HG03280 (cell line): ENCODE data around the gene MISFA.
"Not testable (repeated sequence)": the region's sequence is repeated elsewhere in the genome, so short reads cannot be mapped to it uniquely, and the experiment has no call there.

ENCODE experiments used
- ATAC-seq: cut with Tn5 transposase; IDR thresholded peaks from one replicate; pipeline ENCODE4 v1.9.1; 2021; ENCODE audit warnings: mild to moderate bottlenecking, moderate library complexity; ENCODE audit not compliant: unreplicated experiment

Gene MISFA

DNA sequence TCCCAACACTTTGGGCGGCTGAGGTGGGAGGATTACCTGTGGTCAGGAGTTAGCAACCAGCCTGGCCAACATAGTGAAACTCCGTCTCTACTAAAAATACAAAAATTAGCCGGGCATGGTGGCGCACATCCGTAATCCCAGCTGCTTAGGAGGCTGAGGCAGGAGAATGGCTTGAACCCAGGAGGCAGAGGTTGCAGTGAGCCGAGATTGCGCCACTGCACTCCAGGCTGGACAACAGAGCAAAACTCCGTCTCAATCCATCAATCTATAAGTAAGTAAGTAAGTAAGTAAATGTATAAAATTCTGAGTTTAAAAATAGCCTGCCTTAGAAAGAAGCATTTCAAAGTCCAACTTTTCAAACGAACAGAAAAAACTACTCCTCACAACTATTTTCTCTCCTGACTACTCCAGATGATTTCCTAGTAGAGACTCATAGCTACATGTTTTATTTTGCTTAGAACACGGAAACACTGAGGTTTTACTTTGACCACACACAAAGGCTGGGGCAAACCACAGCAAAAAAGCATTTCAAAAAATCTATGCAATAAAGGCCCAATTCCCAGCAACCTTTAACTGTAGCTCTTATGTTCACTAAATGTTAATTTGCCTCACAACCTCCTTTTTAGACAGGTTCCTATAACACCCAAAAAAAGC, 18.2 kb downstream of the MISFA start:
- ATAC-seq, result no peak

DNA sequence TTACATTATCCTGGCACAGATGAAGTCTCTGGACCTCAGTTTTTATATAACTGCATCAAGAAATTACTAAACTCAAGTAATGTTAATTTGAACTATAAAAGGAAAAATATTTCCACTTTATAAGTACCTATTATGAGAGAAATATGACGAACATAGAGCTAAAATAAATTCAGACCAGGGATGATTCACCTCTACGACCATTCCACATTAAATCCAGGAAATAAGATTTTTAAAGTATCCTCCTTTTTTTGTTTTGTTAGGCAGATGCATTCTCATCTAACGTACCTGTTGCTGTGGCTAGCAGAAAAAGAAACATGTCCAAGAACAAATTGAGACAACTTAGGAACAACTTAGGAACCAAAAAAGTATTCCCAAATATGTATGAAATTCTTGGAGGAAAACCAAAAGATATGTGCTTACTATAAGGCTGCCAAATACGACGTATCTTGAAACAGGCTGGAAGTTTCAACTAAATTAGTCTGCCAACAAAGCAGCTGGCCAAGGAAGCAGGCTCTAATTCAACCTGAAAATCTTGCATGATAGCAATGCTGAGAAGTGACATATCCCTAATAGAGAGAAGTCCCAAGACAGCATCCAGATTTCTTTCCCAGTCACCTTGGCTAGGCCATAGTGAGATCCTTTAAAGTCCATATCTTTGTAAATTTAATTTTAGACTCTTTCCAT, 18.9 kb downstream of the MISFA start:
- no peak for ATAC-seq

DNA sequence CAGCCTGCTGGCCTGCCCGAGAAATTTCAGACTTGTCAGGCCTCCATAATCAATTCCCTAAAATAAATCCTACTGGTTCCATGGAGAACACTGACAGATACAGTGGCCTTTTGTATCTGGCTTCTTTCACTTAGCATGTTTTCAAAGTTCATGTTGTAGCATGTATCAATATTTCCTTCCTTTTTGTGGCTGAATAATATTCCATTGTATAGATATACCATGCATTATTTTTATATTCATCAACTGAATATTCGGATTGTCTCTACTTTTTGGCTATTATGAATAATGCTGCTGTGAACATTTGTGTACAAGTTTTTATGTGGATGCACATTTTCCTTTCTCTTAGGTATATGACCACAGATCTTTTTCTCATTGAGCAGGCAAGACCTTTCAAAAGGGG, 24.1 kb downstream of the MISFA start:
- ATAC-seq, result no peak

DNA sequence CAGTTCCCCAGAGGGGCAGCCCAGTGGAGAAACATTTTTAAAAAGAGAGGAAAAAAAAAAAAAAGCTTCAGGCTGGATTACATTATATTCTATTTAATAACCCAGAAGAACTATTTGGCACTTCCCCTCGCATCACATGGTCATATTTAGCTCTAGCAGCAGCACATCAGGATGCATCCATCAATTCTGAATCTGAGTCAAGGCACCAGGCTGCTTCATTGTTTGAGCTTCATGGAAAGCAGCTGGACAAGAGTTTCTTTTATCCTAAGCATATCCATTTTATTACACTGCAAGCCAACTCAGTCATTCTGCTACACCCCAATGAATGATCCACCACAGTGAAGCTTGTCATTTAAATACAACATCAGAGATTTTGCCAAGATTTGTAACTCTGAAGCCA, 24.6 kb downstream of the MISFA start:
- no peak for ATAC-seq

DNA sequence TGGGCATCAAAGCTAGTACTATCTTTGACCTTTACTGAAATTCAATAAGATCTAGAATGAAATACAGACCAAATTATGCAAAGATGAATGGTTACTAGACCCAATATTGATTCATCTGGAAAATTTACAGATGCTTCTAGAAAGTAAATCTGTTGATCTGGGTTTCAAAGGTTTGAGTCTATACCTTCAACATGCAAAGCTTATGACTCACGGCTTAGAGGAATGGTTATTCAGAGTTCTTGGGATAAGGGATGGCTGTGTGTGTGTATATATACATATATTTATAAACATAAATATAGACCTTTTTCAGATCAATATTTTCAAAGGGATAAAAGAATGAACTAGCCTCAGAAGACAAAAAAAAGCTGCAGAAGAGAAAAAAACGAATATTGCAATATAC, 33.3 kb downstream of the MISFA start:
- ATAC-seq, result no peak

DNA sequence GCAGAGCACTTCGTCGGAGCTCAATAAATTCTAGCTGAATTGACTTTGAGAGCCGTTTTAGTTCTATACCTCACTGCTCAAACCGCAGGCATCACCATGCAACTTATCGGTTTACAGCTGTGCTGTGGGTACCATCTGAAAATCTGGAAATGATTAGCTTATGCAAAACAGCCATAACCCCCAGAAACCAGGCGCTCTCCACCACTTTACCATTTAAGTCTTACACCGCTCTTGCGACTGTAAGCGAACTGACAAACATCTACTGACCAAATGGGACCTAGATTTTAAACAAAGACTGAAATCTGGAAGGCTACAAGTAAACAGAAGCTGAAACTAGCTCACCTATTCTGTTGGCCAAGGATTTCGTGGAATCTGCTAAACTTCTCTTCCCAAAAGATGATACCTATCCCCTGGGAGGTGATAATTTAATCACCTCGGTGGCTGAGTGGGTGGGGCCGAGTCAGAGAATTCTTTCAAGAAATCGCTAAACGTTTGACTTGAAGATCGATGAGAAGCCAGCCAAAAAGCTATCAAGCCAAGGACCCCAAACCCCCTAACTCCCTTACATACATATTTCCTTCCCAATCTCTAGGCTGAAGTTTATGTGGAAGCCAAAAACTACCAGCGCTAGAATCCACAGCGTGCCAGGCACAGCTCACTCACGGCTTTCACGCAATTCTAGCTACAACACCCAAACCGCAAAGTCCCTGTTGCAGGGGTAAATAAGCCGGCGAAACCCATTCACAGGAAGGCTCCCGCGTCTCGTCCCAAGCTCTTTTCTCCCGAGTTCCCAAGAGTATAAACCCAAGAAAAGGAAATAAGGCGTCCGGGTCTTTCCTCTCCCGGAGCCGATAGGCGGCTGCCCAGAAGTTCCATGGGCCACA, 33.9 kb downstream of the MISFA start:
- ATAC-seq, result peak; percentile 55

DNA sequence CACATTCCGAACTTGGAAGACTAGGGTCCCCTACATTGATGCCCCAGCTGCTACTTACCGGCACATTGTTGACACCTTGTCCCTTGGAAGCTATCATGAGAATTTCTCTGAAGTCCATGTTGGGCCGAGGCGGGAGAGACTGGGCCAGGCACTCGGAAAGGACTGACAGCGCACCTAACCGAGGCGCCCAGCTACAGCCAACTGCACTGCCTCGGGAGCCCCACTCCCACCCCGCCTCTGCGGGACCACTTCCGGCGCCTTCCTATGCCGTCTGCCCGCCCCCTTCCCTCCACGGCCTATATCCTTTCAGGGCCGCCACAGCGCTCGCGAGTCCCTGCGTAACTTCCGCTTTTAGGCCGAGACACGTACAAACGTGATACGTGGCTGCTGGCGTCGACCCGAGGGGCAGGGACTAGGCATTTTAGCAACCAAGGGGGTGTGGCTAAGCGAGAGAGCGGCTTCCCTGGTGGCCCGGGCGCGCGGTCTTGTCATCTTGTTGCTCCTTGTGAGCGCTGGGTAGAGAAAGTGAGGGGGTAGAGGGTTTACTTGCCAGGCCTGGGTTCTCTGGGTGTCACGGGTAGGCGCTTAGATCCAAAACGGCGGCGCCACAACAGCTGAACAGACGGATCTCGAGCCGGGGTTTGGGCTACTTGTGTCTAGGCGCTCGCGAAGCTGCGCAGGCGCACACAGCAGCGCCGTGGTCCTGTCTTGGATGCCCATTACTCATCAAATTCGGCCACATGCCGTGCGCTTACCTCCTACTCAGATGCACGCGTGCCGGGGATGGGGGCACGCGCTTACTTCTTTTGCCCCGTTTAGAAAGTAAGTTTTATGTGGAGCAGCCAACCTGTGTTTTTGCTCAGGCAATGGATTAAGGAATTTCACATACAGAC, 34.8 kb downstream of the MISFA start, which contains the start of gene SPTY2D1:
SPTY2D1 (minus strand) TSS at position 203 of the 893 bp plus-strand sequence; CDS start at position 118, 85 bp downstream.
- ATAC-seq, result peak; percentile 96

DNA sequence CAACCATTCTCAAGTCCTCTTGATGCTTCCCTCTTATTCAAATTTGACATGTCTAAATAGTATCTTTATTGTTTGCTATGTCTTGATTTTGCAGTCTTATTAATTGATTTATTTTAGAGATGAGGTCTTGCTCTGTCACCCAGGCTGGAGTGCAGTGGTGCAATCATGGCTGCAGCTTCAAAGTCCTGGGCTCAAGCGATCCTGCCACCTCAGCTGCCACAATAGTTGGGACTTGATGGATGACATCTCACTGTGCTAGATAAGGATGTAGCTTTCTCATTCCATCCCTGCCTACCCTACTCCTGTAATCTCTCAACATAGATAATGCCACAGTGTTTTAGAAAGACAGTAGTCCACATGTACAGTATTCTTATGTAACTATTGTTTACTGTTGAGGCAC, 42.1 kb downstream of the MISFA start:
- no peak for ATAC-seq

DNA sequence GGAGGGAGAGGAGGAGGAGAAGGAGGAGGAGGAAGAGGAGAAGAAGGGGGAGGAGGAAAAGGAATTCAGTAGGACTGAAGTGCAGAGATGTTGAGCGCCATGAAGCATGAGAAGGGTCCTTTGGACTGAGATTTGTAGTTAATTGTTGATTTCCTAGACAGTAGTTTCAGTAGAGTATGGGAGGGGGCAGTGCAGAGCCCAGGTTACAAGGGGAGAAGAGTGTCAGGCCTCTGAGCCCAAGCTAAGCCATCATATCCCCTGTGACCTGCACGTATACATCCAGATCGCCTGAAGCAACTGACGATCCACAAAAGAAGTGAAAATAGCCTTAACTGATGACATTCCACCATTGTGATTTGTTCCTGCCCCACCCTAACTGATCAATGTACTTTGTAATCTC, 43.4 kb downstream of the MISFA start:
- ATAC-seq, result not testable (repeated sequence)

DNA sequence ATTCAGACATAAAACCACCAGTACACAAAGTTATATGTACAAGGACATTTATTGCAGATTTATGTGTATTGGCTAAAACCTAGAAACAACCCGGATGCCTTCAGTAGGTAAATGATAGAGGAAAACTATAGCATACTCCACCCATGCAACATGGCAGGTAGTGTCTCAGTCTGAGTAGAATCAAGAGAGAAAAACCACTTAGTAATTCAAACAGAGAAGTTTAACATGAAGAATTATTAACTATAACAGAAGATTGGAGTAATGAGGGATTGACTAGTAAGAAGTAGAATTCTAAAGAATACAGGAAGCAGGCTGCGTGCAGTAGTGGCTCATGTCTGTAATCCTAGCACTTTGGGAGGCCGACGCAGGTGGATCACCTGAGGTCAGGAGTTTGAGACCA, 50.8 kb downstream of the MISFA start:
- no peak for ATAC-seq

DNA sequence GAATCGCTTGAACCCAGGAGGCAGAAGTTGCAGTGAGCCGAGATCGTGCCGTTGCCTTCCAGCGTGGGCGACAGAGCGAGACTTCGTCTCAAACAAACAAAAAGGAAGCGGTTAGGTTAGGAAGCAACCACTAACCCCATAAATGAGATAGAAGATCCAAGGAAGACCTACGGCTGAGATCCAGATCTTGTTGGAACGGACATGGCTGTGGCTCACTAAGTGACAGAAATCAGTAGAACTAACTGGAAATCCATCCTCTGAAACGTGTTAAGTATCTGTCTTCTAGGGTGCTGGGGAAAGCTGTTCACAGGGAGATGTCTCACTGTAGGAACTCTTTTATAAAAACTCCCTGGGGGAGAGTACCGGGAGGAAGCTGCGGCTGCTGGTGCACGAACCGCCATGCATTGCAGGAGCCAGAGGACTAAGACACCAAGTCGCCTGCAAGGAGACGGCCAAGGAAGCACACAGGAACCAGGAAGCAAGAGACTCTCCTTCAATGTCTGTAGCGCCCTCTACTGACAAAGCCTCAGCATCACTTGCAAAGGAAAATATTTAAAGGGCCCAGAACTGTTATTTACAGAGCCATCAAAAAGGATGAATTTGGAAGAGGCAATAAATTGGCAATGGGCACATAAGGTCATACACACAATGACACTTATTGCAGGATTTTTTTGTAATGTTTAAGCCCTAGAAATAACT, 51.4 kb downstream of the MISFA start:
- no peak for ATAC-seq
